HepG2 (cell line): ENCODE measurements around the gene NFATC2. TPM values are rescaled to one million over a fixed set of nuclear protein-coding genes. Genes with fewer than 3 reads are reported as not detected.
A peak's percentile ranks its signal among the peaks of the same experiment; 100 is the strongest.

Experiments
- ATAC-seq: fragments of 200-7000 bp; cut with Tn5 transposase; 3 replicates; pipeline ENCODE4 v1.9.1; 2020; ENCODE audit warnings: mild to moderate bottlenecking, moderate library complexity
- BruUV-seq: library from RNA; stranded (reverse); fragments of 400-500 nt; replicated peaks from 2 replicates; lab custom pipeline; 2021; lab: Mats Ljungman, UMichigan
- CTCF ChIA-PET: fragments of 300-600 bp; formaldehyde crosslinking; extraction: SDS; loops from one replicate; lab custom pipeline; 2021; ENCODE audit warnings: low total read pairs, inconsistent platforms, low intra/inter-chr PET ratio; lab: Yijun Ruan, JAX
- POLR2A ChIA-PET: fragments of 350-600 bp; sonication (Branson Sonifier 250); formaldehyde crosslinking; loops from one replicate; lab custom pipeline; 2020; ENCODE audit warnings: antibody characterized with exemption, inconsistent platforms; lab: Yijun Ruan, JAX
- DNase-seq: peaks from one replicate; pipeline ENCODE4 v3.0.0-alpha.2; 2015; ENCODE audit warnings: low spot score
- FAIRE-seq: peaks from 3 replicates; lab custom pipeline; 2011; peaks lifted over from hg19 to GRCh38; lab: Jason Lieb, UNC
- H2AFZ ChIP-seq: one replicate; pipeline ENCODE4 v1.6.1; 2011; ENCODE audit warnings: low read length, inconsistent platforms
- H3K27ac ChIP-seq: fragments of 300-600 bp; 3 replicates; pipeline ENCODE4 v1.8.0; 2011; ENCODE audit warnings: mixed run types, mild to moderate bottlenecking, mixed read lengths, low read length, inconsistent platforms; ENCODE audit not compliant: insufficient read depth; ENCODE audit errors: extremely low read length
- H3K27me3 ChIP-seq, 2 experiments: fragments of 200-600 bp in 1 of 2; 2 replicates in 1 of 2; 3 replicates in 1 of 2; pipeline versions ENCODE4 v1.6.0 to v1.8.0; 2011; ENCODE audit warnings: low read length in 2 of 2, mild to moderate bottlenecking in 2 of 2, moderate library complexity in 2 of 2, inconsistent platforms in 1 of 2; ENCODE audit not compliant: insufficient read depth in 2 of 2, control insufficient read depth in 1 of 2
- H3K36me3 ChIP-seq, 2 experiments: fragments of 200-600 bp in 1 of 2; replicated peaks in 1 of 2; 2 replicates in 1 of 2; 3 replicates in 1 of 2; pipeline versions ENCODE4 v1.5.1 to v1.8.0; 2011; ENCODE audit warnings: low read length in 2 of 2, inconsistent platforms in 1 of 2; ENCODE audit not compliant: insufficient read depth in 2 of 2, control insufficient read depth in 1 of 2
- H3K4me1 ChIP-seq: 2 replicates; pipeline ENCODE4 v1.5.1; 2012; ENCODE audit warnings: low read length, inconsistent platforms; ENCODE audit not compliant: insufficient read depth
- H3K4me2 ChIP-seq: 2 replicates; pipeline ENCODE4 v1.6.0; 2011; ENCODE audit warnings: low read depth, low read length, inconsistent platforms
- H3K4me3 ChIP-seq, 3 experiments: fragments of 200-600 bp in 1 of 3; sonication (generic), shearing (Covaris generic) in 1 of 3; replicated peaks in 1 of 3; 2 replicates each; pipeline ENCODE4 v1.5.1; 2011 to 2016; ENCODE audit warnings: low read length in 3 of 3, inconsistent platforms in 2 of 3, low read depth in 2 of 3, mild to moderate bottlenecking in 2 of 3, control low read depth in 1 of 3, mixed read lengths in 1 of 3; ENCODE audit not compliant: insufficient read depth in 1 of 3
- H3K79me2 ChIP-seq: one replicate; pipeline ENCODE4 v1.6.1; 2011; ENCODE audit warnings: low read length, inconsistent platforms; ENCODE audit not compliant: insufficient read depth
- H3K9ac ChIP-seq: 2 replicates; pipeline ENCODE4 v1.6.0; 2011; ENCODE audit warnings: mild to moderate bottlenecking, low read depth, low read length, inconsistent platforms; ENCODE audit not compliant: insufficient read depth
- H3K9me3 ChIP-seq: 2 replicates; pipeline ENCODE4 v1.5.1; 2012; ENCODE audit warnings: mild to moderate bottlenecking, low read length
- H4K20me1 ChIP-seq: 2 replicates; pipeline ENCODE4 v1.6.0; 2011; ENCODE audit warnings: inconsistent platforms, mild to moderate bottlenecking, low read length, moderate library complexity; ENCODE audit not compliant: insufficient read depth
- ADNP ChIP-seq: sonication (generic); formaldehyde crosslinking; IDR thresholded peaks from 2 replicates; pipeline ENCODE4 v1.4.0; 2020; ENCODE audit warnings: missing genetic modification reagents
- EHMT2 ChIP-seq: fragments of 200-600 bp; sonication (generic); IDR thresholded peaks from 2 replicates; pipeline ENCODE4 v1.7.0; 2017; ENCODE audit warnings: antibody characterized with exemption, low read depth, low read length, borderline replicate concordance
- FOXK1 ChIP-seq: sonication (generic); formaldehyde crosslinking; IDR thresholded peaks from 2 replicates; pipeline ENCODE4 v1.4.0; 2020; ENCODE audit warnings: low read depth, missing genetic modification reagents, borderline replicate concordance
- JDP2 ChIP-seq: sonication (generic); formaldehyde crosslinking; IDR thresholded peaks from 2 replicates; pipeline ENCODE4 v1.8.1; 2022; ENCODE audit warnings: missing genetic modification reagents, borderline replicate concordance
- JUND ChIP-seq: sonication (generic); formaldehyde crosslinking; IDR thresholded peaks from 2 replicates; pipeline ENCODE4 v1.8.0; 2022; ENCODE audit warnings: mild to moderate bottlenecking, missing genetic modification reagents
- KDM1A ChIP-seq: IDR thresholded peaks from 2 replicates; pipeline ENCODE4 v1.6.1; 2016; ENCODE audit warnings: missing compliant biosample characterization
- MAFF ChIP-seq: IDR thresholded peaks from 2 replicates; pipeline ENCODE4 v1.6.1; 2011; ENCODE audit warnings: low read depth, low read length, improper control_type of control experiment
- PRMT3 ChIP-seq: sonication (generic); formaldehyde crosslinking; IDR thresholded peaks from 2 replicates; pipeline ENCODE4 v1.8.1; 2022; ENCODE audit warnings: low read depth, mild to moderate bottlenecking, moderate library complexity, missing genetic modification reagents, borderline replicate concordance
- SIX1 ChIP-seq: sonication (generic); formaldehyde crosslinking; IDR thresholded peaks from 2 replicates; pipeline ENCODE4 v1.4.0; 2020; ENCODE audit warnings: missing genetic modification reagents, borderline replicate concordance
- THAP8 ChIP-seq: sonication (generic); formaldehyde crosslinking; IDR thresholded peaks from 2 replicates; pipeline ENCODE4 v1.5.1; 2020; ENCODE audit warnings: missing genetic modification reagents, mild to moderate bottlenecking, borderline replicate concordance
- U2AF1 ChIP-seq: fragments of 200-400 bp; formaldehyde crosslinking; optimal IDR thresholded peaks from 2 replicates; pipeline ENCODE3; 2017; ENCODE audit warnings: mild to moderate bottlenecking, low read depth, low read length
- ZNF33A ChIP-seq: sonication (generic); formaldehyde crosslinking; IDR thresholded peaks from 2 replicates; pipeline ENCODE4 v1.5.1; 2020; ENCODE audit warnings: missing genetic modification reagents, mild to moderate bottlenecking, moderate library complexity, borderline replicate concordance
- ZNF383 ChIP-seq: sonication (generic); formaldehyde crosslinking; IDR thresholded peaks from 2 replicates; pipeline ENCODE4 v1.4.0; 2020; ENCODE audit warnings: missing genetic modification reagents, mild to moderate bottlenecking, borderline replicate concordance
- ZNF629 ChIP-seq: sonication (generic); formaldehyde crosslinking; conservative IDR thresholded peaks from 2 replicates; pipeline ENCODE4 v1.5.0; 2020; ENCODE audit warnings: missing genetic modification reagents
- ZNF768 ChIP-seq: sonication (generic); formaldehyde crosslinking; IDR thresholded peaks from 2 replicates; pipeline ENCODE4 v1.4.0; 2020; ENCODE audit warnings: missing genetic modification reagents
- ZSCAN20 ChIP-seq: sonication (generic); formaldehyde crosslinking; IDR thresholded peaks from 2 replicates; pipeline ENCODE4 v1.4.0; 2020; ENCODE audit warnings: missing genetic modification reagents, mild to moderate bottlenecking, borderline replicate concordance
- WGBS: methylation state at CpG from one replicate; pipeline ENCODE4 v1.1.6; 2017; ENCODE audit warnings: low lambda C conversion rate; 5-methylcytosine and 5-hydroxymethylcytosine counted together
- in situ Hi-C: cut with HindIII; loops from 2 replicates; pipeline ENCODE4 v1.10.0; 2017; ENCODE audit warnings: low pct_unique_long_range_greater_than_20kb; ENCODE audit not compliant: extremely low pct_ligation_motif_present
- intact Hi-C: fragments of 100-400 bp; cut with micrococcal nuclease; formaldehyde crosslinking; loops from one replicate; pipeline ENCODE4 v1.10.0; 2022; ENCODE audit not compliant: unreplicated experiment
- polyA plus RNA-seq, 8 experiments: library from polyadenylated mRNA; depleted of rRNA in 3 of 8; stranded (reverse) in 7 of 8; unstranded in 1 of 8; fragments of >200 nt; fragmentation: Illumina TruSeq in 4 of 8; extraction: Trizol in 4 of 8; gene quantifications; 2 replicates each; pipeline versions ENCODE4 v1.2.1 to v1.2.3, GENCODE V29; 2011 to 2016; ENCODE audit warnings: low read depth in 4 of 8, missing spikeins in 1 of 8, mixed read lengths in 1 of 8; ENCODE audit not compliant: insufficient read depth in 1 of 8
- total RNA-seq, 5 experiments: library from RNA; depleted of rRNA; stranded (reverse); fragments of >200 nt; fragmentation: Illumina TruSeq; extraction: Trizol; gene quantifications; 2 replicates each; pipeline ENCODE4 v1.2.3, GENCODE V29; 2016; ENCODE audit warnings: low read depth in 1 of 5
- TF ChIP-seq, protein P1 (sequence below): sonication (generic); formaldehyde crosslinking; IDR thresholded peaks from 2 replicates; pipeline ENCODE4 v1.5.0; 2020; ENCODE audit warnings: missing genetic modification reagents, mild to moderate bottlenecking, borderline replicate concordance

Gene NFATC2
- total and polyA plus RNA-seq, 2 of the 13 experiments (the other 11 are each of a cell fraction or from before 2014, with no cell fraction given): 1.9 to 3.3 TPM

DNA sequence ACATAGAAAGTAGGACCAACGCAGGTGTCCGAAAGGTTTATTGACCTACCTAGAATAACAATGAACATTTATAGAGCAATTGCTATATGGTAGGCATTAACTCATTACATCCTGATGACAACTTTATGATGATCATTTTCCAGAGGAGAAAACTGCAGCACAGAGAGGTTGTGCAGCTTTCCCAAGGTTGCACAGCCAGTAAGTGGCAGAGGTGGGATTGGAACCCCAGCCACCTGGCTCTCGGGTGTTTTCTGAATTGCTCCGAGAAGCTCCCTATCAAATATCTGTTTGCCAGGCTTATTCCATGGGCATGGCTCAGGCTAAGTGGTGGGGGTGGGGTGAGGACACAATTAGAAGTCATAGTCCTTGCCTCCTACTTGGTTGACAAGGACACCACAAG is 24.1 kb upstream of the NFATC2 start:
- in situ Hi-C loops: no loop called here
- ATAC-seq (no peak), DNase-seq (no peak), FAIRE-seq (no peak)
- Histone ChIP-seq H3K9ac (no peak overlapping the region), H4K20me1 (peaks cover 11% of the 10 kb centered on the region; the same call in 1 of the 2 replicates), H3K27ac (no peak overlapping the region), H3K9me3 (no peaks in the 10 kb centered on the region), H3K27me3 (peaks cover 7 to 55% of the 10 kb centered on the region in 2 experiments; a peak in 4 of 5 replicates), H2AFZ (no peak overlapping the region), H3K4me2 (no peak overlapping the region), H3K79me2 (no peaks in the 10 kb centered on the region), H3K36me3 (no peaks in the 10 kb centered on the region), H3K4me1 (peaks cover 38% of the 10 kb centered on the region), H3K4me3 (no peak overlapping the region)
- intact Hi-C loops: no loop called here
- TF ChIP-seq ZNF383 (CRISPR knock-in tag): no peak
- peak; percentile 94 for TF ChIP-seq ZNF768
- no peak for TF ChIP-seq SIX1
- TF ChIP-seq FOXK1 (CRISPR knock-in tag): no peak
- no peak for TF ChIP-seq JDP2
- TF ChIP-seq MAFF: no peak
- no peak for TF ChIP-seq U2AF1
- no peak for TF ChIP-seq EHMT2
- ChIA-PET POLR2A (no interaction called here), CTCF (no interaction called here)
- 67% methylated on average over 4 of the region's 4 CpGs for WGBS
- BruUV-seq: no TSS peak

- H3K4me3 ChIP-seq: no peak overlapping the region
- no peaks in the 10 kb centered on the region for H3K79me2 ChIP-seq
- ATAC-seq (no peak), DNase-seq (no peak), FAIRE-seq (no peak)
- H3K4me2 ChIP-seq: peak overlapping the region; percentile 20; the same call in 1 of the 2 replicates
- no peaks in the 10 kb centered on the region for H3K36me3 ChIP-seq
- H3K9me3 ChIP-seq: no peaks in the 10 kb centered on the region
- H3K27me3 ChIP-seq: peaks cover 10 to 56% of the 10 kb centered on the region in 2 experiments; a peak in 4 of 5 replicates
- peaks cover 11% of the 10 kb centered on the region; the same call in 1 of the 2 replicates for H4K20me1 ChIP-seq
- ChIA-PET CTCF (no interaction called here), POLR2A (no interaction called here)
- 20% methylated on average over 14 of the region's 14 CpGs for WGBS
- intact Hi-C loops (no loop called here), in situ Hi-C loops (no loop called here)
- no TSS peak for BruUV-seq
- peaks cover 49% of the 10 kb centered on the region for H3K4me1 ChIP-seq
- H3K9ac ChIP-seq: no peak overlapping the region
- no peak overlapping the region for H3K27ac ChIP-seq
- no peak overlapping the region for H2AFZ ChIP-seq
- TF ChIP-seq ZSCAN20 (CRISPR knock-in tag): no peak
- TF ChIP-seq THAP8 (CRISPR knock-in tag): no peak
- peak; percentile 96 for TF ChIP-seq ZNF629 (CRISPR knock-in tag)
- no peak for TF ChIP-seq PRMT3 (CRISPR knock-in tag)
- peak; percentile 71; the same call in 1 of the 2 replicates for TF ChIP-seq KDM1A (CRISPR knock-in tag)
- TF ChIP-seq JUND (CRISPR knock-in tag): no peak
- TF ChIP-seq, protein P1, sequence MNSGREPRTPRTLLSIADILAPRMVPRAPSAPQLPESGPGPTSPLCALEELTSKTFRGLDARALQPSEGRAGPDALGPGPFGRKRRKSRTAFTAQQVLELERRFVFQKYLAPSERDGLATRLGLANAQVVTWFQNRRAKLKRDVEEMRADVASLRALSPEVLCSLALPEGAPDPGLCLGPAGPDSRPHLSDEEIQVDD (CRISPR knock-in tag): no peak
- peak; percentile 55; the same call in 1 of the 2 replicates for TF ChIP-seq ADNP (CRISPR knock-in tag)
- TF ChIP-seq ZNF33A (CRISPR knock-in tag): no peak
These were observed 23.0 kb upstream of the NFATC2 start for GRCh38 chr20:51565298-51566144.
